HG03045 (cell line): ENCODE data around the gene PEPD.
"Not testable (repeated sequence)": the region's sequence is repeated elsewhere in the genome, so short reads cannot be mapped to it uniquely, and the experiment has no call there.

Experiments
- ATAC-seq: cut with Tn5 transposase; IDR thresholded peaks from one replicate; pipeline ENCODE4 v1.9.1; 2021; ENCODE audit warnings: mild to moderate bottlenecking, moderate library complexity; ENCODE audit not compliant: unreplicated experiment

The PEPD gene

DNA sequence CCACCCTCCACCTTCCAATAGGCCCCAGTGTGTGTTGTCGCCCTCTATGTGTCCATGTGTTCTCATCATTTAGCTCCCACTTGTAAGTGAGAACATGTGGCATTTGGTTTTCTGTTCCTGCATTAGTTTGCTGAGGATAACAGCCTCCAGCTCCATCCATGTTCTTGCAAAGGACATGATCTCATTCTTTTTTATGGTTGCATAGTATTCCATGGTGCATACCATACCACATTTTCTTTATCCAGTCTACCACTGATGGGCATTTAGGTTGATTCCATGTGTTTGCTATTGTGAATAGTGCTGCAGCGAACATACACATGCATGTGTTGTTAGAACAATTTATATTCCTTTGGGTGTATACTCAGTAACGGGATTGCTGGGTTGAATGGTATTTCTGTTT lies 42.0 kb downstream of the PEPD start:
- not testable (repeated sequence) for ATAC-seq

GRCh38 chr19:33477781-33478180 lies 43.8 kb downstream of the PEPD start:
- no peak for ATAC-seq

GRCh38 chr19:33476151-33476707 lies 45.4 kb downstream of the PEPD start:
- no peak for ATAC-seq

DNA sequence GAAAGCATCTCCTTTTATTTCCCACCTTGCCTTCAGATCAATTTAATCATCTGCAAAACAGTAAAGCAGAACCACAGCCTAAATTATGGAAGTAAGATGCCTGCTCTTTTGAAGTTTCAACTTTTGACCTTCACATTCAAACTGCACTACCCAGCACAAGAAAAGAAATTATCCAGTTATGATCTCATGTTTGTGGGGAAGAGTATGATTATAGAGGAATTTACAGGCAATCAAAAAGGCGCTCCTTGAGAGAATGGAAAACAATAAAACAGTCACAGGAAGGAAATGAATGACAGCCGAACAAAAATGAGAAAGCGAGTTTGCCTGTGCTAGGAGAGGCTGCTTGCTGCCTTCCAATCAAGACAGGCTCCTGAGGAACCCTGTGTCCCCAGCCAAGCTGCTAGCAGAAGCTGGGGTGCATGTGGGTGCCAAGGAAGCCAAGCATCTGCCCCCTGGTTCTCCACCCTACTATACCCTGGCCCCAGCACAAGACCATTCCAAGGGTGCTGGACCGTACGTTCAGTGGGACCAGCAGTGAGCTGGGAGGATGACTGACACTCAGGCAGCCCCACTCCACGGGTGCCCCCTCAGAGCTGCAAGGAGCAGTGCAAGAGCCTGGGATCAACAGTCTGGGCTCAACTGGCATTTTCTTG lies 47.8 kb downstream of the PEPD start:
- ATAC-seq, result no peak

GRCh38 chr19:33472691-33473652 lies 48.6 kb downstream of the PEPD start:
- ATAC-seq, result no peak

DNA sequence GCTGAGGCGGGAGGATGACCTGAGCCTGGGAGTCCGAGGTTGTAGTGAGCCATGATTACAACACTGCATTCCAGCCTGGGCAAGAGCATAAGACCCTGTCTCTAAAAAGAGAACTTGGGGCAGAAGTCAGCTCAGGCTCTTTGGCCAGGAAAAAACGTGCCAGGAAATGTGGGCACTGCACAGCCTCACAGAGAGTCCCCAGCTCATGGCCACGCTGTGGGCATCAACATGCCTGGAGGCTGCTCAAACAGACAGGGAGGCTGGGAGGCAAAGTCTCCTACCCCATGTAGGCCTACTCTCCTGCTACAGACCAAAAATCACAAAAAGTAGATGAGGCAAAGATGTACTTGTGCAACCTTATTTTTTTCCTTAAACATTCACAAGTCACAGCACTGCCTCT lies 49.4 kb downstream of the PEPD start:
- no peak for ATAC-seq

DNA sequence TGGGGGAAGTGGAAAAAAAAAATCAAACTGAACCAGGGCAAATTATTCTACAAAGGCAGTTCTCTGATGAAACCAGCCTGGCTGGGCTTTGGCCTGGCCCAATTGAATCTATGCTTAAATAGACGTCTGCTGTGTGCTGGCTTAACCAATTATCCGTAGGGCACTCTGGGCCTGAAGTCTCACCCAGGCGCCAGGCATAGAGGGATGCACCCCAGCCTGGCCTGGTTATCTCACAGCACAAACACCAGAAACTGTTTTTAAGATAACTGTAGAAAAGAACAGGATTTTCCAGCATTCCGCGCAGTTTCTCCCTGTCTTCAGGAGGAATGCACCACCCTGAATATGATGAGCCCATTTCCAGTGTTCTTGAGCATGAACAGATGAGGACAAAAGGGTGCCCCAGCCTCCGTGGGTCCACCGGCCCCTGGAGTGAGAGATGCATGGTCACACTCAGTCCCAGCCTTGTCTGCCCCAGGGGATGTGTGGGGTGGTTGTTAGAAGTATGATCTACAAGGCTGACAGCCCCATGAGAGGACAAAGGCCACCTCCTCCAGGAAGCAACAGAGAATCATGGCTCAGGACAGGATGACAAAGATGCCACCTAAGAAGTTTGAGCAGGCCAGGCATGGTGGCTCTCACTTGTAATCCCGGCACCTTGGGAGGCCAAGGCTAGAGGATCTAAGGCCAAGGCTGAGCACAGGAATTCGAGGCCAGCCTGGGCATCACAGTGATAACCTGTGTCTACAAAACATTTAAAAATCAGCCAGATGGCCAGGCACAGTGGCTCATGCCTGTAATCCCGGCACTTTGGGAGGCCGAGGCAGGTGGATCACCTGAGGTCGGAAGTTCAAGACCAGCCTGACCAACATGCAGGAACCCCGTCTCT lies 50.2 kb downstream of the PEPD start:
- no peak for ATAC-seq

DNA sequence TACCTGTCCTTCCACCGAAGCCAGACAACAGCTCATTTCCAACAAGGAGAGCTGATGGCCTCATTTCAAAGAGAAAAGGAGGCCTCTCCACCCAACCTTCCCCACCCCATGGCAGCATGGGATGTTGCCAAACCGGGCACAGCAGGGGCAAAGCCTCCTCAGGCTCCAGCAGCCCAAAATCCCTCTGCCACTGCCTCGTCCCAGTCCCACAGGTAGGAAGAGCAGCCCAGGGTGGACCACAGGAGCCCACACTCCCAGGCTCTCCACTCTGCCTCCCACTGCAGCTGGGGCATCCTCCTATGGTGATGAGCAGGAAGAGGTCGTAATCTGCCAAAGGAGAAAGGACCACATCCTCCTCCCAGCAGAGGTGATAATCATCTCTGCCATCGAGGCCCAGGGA lies 50.9 kb downstream of the PEPD start:
- no peak for ATAC-seq

- ATAC-seq, result no peak
These were observed 51.6 kb downstream of the PEPD start for GRCh38 chr19:33470040-33470330.

- no peak for ATAC-seq
These were observed 52.2 kb downstream of the PEPD start for GRCh38 chr19:33469171-33470039.

DNA sequence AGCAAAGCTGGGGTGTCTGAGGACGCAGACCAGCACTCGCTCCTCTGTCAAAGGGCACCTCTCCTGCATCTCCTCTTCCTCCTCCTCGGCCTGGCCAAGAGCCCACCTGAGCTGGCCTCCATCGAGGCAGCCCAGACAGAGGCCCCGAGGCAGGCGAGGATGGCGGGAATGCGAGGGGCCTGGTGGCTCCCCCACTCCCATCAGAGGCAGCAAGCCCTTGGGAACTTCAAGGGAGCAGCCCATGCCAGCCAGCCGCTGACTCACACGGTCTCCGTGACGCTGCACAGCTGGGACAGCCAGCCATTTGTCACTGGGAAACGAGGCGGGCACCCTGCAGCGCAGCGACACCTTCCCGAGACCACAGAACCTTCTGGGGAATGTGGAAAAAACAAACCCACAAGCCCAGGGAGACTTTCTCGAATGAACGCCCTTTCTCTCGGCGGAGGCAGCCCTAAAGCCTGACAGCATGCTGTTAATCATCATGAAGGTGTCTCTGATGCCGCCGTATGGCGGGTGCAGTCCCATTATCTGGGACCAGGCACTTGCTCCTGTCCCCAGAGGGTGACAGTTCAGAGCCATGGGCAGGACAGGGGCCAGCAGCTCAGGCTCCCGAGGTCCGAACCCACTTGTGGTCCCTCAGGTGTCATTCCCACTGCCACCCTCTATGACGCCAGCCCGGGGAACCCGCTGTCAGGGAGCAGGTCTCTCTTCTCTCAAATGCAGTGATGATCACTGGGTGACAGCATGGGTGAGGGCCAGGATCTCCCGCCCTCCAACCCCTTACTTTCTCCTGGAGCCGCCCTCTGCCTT lies 53.0 kb downstream of the PEPD start:
- ATAC-seq, result no peak

GRCh38 chr19:33467851-33468250 lies 53.7 kb downstream of the PEPD start:
- no peak for ATAC-seq

DNA sequence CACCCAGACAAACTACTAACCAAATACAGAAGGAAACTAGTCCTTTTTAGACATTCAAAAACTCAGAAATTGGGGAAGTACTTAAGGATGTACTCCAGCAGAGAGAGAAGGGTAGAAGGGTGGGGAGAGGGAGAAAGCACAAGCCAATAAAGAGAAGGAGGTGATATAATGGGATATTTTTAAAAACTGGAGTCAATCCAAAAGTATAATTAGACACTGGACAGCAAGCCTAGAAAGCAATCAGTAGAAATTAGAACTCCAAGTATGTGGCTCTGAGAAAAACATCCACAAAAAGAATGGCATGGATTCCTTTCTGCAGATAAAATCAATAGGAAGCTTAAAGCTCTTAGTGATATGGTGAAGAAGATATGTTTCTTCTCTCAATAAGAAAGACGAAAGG lies 55.8 kb downstream of the PEPD start:
- no peak for ATAC-seq

DNA sequence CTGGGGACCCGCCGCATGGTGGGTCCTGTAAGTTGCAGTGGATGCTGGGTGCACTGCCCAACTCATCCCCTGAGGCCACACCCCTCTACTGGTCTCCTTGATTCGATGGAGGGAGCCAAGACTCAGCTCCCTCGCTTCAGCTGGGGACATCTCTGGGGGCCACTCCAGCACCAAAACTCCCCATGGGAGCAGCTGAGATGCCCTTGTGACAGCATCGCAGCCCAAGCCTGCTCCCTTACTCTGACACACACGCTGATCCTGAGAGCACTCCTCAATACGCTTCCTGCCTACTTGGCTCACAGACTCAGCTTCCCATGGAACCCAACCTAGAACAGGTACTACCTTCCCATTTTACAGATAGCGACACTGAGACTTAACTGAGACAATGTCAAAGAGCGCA lies 56.2 kb downstream of the PEPD start:
- no peak for ATAC-seq

GRCh38 chr19:33464733-33465115 lies 56.9 kb downstream of the PEPD start:
- ATAC-seq, result no peak

- no peak for ATAC-seq
These were observed 57.4 kb downstream of the PEPD start for GRCh38 chr19:33464010-33464732.

DNA sequence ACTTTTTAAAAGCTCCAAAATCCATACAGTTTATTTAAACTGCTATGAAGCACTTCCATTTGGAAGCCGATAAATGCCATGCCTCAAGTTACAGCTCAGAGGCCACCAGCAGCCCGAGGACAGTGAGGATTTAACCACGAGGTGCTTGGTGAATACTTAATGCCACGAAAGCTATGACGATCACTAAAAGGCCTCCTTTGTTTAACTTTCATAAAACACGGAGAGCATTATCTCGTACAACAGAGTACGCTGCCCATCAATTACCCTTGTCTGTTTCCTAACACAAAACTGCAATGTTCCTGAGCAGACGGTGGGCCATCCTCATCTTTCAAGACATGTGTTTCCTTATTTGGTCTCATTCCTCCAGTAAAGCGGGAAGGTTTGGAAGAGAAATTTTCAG lies 58.4 kb downstream of the PEPD start:
- no peak for ATAC-seq

- no peak for ATAC-seq
These were observed 59.3 kb downstream of the PEPD start for GRCh38 chr19:33462112-33462791.
